Tibial nerve (tissue), 3 donors: ENCODE measurements around the gene RGS16.

Experiments
- POLR2A ChIP-seq, 2 donors: fragments of 450-650 bp; IDR thresholded peaks; one replicate each; pipeline ENCODE4 v1.6.1; 2017; ENCODE audit warnings: antibody characterized with exemption in 2 of 2, mild to moderate bottlenecking in 2 of 2, moderate library complexity in 2 of 2
- TF ChIP-seq, protein P1 (sequence below), 5 experiments: fragments of 200-600 bp in 3 of 5; fragments of 450-650 bp in 2 of 5; sonication (generic) in 3 of 5; IDR thresholded peaks; one replicate each; pipeline ENCODE4 v1.5.1; 2016 to 2019; ENCODE audit warnings: antibody characterized with exemption in 5 of 5, mild to moderate bottlenecking in 3 of 5, moderate library complexity in 2 of 5

DNA sequence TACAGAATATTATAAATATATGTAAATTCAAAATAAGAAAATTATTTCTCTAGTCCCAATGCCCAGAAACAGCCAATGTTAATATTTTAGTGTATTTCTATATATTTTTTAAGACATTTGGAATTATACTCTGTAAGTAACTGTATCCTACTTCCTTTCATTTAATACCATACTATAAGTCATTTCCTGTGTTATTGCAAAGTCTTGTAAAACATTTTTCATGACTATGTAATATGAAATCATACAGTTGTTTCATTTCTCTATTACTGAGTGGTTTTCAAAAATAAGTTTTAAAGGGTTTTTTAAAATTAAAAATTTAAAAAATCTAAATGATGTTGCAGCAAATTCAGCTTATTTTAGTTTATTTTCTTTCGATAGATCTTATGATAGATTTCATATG is 17.1 kb downstream of the RGS16 start:
- TF ChIP-seq, protein P1, sequence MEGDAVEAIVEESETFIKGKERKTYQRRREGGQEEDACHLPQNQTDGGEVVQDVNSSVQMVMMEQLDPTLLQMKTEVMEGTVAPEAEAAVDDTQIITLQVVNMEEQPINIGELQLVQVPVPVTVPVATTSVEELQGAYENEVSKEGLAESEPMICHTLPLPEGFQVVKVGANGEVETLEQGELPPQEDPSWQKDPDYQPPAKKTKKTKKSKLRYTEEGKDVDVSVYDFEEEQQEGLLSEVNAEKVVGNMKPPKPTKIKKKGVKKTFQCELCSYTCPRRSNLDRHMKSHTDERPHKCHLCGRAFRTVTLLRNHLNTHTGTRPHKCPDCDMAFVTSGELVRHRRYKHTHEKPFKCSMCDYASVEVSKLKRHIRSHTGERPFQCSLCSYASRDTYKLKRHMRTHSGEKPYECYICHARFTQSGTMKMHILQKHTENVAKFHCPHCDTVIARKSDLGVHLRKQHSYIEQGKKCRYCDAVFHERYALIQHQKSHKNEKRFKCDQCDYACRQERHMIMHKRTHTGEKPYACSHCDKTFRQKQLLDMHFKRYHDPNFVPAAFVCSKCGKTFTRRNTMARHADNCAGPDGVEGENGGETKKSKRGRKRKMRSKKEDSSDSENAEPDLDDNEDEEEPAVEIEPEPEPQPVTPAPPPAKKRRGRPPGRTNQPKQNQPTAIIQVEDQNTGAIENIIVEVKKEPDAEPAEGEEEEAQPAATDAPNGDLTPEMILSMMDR (IDR thresholded peaks at IDR 0.05), result no peak
- TF ChIP-seq POLR2A (IDR thresholded peaks at IDR 0.05), result no peak
